ENCODE data around the gene CHRND.

CHRND gene

DNA sequence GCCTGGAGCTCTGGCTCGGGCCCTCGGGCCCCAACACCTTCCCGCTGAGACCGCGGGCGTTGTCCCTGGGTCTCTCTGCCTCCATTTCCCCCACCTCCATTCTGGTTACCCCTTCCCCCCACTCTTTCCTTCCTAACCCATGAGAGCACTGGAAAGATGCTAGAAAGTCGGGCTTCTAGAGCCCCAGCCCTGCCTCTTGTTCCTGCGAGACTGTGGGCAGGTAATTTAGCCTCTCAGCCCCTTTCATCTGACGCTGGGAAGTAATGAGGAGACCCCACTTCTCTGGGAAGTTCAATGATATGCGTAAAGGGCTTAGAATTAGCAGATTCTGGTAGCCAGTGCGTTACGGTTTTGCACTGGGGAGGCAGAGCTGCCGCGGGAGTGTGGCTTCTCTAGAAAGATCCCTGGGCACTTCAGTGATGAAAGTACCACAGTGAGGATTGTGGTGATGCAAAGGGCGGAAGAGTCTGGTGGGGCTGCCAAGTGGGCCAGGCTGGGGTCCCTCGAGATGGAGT lies 22.1 kb upstream of the CHRND start:
- DNase-seq (ENCODE audit: low read depth), result no peak

DNA sequence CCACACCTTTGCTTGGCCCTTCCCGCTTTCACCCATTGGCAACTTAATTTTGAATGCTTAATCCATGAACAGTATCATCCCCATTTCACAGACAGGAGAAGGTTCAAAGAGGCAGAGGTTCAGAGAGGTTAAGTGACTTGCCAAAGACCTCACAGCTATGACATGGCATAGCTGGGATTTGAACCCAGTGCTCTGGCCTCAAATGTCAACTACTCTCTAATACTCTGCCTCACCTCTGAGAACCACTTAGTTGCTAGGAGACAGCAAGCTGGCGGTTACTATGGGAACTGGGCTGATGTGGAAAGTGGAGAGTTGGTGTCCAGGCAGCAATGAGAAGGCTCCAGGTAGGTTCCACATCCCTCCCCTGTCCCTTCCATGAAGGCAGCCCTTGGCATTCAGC lies 21.5 kb upstream of the CHRND start:
- DNase-seq (ENCODE audit: low read depth), result no peak

- DNase-seq (ENCODE audit: low read depth), result no peak
These were observed 20.1 kb upstream of the CHRND start for GRCh38 chr2:232505856-232506255.

- DNase-seq (ENCODE audit: low read depth), result no peak
These were observed 19.3 kb upstream of the CHRND start for GRCh38 chr2:232506709-232507108.

DNA sequence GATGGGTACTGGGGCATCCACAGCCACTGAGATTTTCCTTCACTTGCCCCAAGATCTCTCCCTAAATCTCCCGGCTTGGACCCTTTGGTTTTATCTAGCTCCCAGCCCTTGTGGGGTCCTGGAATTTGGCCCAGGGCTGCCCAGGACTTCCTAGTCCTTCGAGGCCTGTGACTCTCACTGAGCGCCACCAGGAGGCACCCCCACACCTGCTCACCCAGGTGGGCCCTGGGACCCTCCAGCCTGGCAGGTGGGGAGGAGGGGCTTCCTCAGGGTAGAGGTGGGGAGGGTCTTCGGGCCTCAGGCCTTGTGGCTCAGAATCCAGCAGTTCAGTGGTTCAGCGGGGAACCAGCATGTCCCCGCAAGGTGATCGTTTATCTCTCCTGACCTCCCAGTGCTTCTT lies 17.7 kb upstream of the CHRND start:
- no peak for DNase-seq (ENCODE audit: low read depth)

GRCh38 chr2:232511336-232511890 lies 14.5 kb upstream of the CHRND start:
- no peak for DNase-seq (ENCODE audit: low read depth)

GRCh38 chr2:232512602-232513001 lies 13.4 kb upstream of the CHRND start:
- DNase-seq (ENCODE audit: low read depth), result no peak

DNA sequence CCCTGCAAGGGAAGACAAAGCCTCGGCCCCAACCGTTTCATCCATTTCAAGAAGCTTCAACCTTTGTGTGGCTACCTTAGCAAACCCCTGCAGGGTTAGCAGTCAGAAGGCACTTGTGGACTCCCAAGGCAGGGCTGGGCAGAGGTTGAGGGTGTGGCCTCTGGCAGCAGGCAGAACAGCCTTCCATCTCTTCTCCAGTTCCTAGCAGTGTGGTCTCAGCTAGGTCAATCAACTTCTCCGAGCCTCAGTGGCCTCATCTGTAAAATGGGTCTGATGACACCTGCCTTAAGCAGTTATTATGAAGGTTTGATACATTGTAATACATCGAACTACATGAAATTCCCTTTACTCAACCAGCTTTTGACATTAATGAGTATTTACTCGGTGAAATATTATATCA lies 12.6 kb upstream of the CHRND start:
- no peak for DNase-seq (ENCODE audit: low read depth)

DNA sequence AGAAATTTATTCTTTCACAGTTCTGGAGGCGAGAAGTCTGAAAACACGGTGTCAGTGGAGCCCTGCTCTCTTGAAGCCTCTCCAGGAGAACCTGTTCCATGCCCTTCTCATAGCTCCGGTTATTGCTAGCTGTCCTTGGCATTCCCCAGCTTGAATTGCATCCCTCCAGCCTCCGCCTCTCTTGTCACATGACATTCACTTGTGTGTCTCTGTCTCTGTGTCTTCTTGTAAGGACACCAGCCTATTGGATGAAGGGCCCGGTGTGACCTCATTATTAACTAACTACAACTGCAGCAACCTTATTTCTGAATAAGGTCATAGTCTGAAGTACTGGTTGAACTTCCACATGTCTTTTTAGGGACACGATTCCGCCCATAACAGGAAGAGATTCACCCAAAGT lies 10.3 kb upstream of the CHRND start:
- DNase-seq (ENCODE audit: low read depth), result no peak

- no peak for DNase-seq (ENCODE audit: low read depth)
These were observed 9.4 kb upstream of the CHRND start for GRCh38 chr2:232516551-232516950.

DNA sequence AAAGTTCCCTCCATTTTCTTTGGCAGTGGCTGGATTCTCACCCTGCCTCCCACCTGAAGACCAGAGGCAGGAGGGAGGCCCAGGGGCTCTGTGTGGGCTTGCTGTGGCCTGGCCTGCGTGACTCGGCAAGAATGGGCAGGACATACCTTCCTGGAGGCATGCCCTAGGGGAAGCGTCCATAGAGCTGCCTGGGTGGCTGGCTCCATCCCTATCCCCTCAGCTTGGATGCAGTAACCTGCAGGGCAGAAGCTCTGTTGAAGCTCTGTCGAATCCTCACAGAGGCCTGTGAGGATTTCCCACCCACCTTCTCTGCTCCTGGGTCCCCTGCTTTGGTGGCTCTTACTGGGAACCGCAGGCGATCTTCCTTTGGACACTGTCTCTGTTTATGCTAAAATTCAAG lies 7.1 kb upstream of the CHRND start:
- DNase-seq (ENCODE audit: low read depth), result no peak

DNA sequence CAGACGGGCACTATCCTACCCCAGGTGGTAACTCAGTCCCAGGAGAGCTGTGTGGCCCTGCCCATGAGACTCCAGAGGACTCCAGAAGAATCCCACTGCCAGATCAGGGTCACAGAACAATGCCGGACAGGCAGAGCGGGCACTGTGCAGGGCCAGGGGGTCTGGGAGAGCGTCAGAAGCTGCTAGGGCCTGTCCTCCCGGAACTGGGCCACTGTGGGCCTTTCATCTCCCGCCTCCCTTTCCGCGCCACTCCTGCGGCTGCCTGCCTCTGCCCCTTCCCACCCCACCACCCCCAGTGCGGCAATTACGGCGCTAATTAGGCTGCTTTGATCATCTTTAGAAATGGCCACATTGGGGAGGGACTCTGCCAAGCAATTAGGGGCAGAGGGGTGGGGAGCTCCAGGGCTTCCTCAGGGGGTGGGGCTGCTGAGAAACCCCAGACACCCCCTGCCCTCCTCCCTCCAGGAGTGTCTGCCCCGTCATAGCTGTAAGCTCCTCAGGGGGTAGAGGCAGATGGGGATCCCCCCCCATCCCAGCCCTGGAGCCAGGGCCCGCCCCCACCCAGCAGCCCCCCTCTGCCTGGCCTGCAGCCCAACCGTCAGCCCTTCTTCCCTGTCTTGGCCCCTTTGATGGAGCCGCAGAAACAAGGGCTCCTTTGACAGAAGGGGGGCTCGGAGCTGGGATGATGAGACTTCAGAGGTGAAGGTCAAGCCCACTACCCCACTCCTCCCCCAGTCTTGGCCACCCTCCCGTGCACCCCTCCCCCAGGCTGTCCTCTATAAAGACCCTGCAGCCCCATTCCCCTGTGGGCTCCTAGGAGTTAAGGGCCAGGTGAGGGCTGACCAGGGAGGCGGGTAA lies 6.2 kb upstream of the CHRND start, which contains the start of gene PRSS56:
Gene PRSS56 (plus strand): TSS at position 808 of the 858 bp plus-strand sequence. CDS start 211 bp downstream, outside the sequence.
- DNase-seq (ENCODE audit: low read depth), result no peak

- no peak for DNase-seq (ENCODE audit: low read depth)
These were observed 5.5 kb upstream of the CHRND start for GRCh38 chr2:232520489-232520888.

DNA sequence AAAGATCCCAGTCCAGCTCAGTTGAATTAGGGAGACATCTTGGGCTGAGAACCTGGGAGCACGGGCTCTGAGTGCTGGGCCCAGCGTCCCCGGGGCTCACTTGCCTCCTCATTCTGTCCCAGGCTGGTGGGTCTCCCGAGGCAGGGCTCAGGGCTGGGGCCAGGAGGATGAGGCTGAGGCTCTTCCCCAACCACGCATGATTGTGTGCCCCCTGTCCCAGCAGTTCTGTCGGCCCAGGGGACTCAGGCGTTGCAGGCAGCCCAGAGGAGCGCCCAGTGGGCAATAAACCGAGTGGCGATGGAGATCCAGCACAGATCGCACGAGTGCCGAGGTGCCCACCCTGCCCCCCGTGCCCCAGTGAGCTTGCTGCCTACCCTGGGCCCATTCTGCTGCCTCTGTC lies 4.9 kb upstream of the CHRND start:
- DNase-seq (ENCODE audit: low read depth), result no peak

DNA sequence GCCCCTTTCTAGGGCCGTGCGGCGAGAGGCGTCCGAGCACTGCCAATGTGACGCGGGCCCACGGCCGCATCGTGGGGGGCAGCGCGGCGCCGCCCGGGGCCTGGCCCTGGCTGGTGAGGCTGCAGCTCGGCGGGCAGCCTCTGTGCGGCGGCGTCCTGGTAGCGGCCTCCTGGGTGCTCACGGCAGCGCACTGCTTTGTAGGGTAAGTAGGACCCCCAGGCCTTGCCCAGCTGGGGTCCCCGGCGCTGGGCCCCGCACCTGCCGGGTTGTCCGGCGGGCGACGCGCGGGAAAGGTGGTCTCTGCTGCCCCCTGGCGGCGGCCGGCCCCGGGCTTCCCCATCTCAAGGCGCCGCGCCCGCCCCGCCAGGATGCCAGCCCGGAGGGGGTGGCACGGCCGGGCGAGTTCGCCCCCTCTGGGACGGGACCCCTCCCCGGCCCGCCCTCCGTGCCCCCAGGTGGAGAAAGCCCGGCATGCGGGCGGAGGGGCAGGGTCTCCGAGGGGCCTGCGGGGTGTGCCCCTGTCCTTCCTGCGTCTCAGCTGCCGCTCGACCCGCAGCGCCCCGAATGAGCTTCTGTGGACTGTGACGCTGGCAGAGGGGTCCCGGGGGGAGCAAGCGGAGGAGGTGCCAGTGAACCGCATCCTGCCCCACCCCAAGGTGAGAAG lies 3.9 kb upstream of the CHRND start:
- DNase-seq (ENCODE audit: low read depth), result peak; percentile 67

DNA sequence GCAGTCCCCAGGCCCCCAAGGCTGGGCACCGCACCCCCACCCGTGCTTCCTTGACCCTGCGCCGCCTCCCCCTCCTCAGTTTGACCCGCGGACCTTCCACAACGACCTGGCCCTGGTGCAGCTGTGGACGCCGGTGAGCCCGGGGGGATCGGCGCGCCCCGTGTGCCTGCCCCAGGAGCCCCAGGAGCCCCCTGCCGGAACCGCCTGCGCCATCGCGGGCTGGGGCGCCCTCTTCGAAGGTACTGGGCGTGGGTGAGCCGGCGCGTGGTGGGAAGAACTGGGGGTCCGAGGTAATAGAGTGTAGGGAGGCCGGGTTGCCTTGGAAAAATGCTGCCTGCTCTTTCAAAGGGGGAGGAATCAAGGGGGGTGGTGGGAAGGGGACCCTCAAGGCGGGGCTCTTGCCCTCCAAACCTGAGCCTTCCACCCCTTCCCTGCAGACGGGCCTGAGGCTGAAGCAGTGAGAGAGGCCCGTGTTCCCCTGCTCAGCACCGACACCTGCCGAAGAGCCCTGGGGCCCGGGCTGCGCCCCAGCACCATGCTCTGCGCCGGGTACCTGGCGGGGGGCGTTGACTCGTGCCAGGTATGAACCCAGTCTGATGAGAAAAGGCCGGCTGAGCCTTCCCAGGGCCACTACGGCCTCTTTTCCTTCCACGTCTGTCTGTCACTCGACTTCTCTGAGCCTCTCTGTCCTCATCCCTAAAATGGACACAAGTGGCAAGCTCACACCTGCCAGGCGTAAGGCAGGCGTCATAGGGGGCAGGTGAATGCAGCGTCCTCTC lies 3.1 kb upstream of the CHRND start:
- no peak for DNase-seq (ENCODE audit: low read depth)

DNA sequence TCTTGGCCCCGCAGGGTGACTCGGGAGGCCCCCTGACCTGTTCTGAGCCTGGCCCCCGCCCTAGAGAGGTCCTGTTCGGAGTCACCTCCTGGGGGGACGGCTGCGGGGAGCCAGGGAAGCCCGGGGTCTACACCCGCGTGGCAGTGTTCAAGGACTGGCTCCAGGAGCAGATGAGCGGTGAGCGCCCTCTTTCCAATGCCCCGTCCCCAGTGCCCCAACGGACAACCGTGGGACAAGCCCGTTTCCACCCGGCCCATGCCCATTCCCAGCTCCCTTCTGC lies 2.6 kb upstream of the CHRND start:
- DNase-seq (ENCODE audit: low read depth), result no peak

- DNase-seq (ENCODE audit: low read depth), result peak; percentile 45
These were observed 2.0 kb upstream of the CHRND start for GRCh38 chr2:232523682-232524597.

DNA sequence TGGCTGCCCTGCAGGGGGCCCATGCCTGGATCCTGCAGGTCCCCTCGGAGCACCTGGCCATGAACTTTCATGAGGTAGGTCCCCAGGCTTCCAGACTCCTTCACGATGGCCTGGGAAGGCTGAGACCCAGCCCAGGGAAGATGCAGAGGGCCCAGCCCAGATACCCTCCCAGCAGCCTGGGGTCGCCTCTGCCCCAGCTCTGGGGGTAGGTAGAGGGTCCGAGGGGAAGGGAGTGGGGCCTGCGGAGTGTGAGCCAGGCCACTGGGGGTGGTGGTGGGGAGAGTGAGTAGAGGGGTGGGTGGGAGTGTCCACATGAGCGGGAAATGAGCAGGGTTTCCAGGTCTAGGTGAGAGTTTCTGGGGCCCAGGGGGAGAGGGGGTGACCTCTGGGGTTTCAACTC lies 1.2 kb upstream of the CHRND start:
- no peak for DNase-seq (ENCODE audit: low read depth)

DNA sequence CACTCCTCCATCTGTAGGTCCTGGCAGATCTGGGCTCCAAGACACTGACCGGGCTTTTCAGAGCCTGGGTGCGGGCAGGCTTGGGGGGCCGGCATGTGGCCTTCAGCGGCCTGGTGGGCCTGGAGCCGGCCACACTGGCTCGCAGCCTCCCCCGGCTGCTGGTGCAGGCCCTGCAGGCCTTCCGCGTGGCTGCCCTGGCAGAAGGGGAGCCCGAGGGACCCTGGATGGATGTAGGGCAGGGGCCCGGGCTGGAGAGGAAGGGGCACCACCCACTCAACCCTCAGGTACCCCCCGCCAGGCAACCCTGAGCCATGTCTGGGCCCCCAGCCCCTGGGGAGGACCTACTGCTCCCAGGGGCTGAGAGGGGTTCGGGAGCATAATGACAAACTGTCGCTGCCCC lies 761 bp upstream of the CHRND start:
- no peak for DNase-seq (ENCODE audit: low read depth)

- DNase-seq (ENCODE audit: low read depth), result no peak
These were observed 497 bp downstream of the CHRND start for GRCh38 chr2:232526372-232526941.

Measured in activated T-cell treated with anti-CD3 and anti-CD28 coated beads for 48 hours (primary cell).